ENCODE data around the gene WDR75. TPM values are rescaled to one million over a fixed set of nuclear protein-coding genes. Genes with fewer than 3 reads are reported as not detected.

Gene WDR75
- total and polyA plus RNA-seq, 9 of the 15 experiments (the other 6 are each of a cell fraction or from before 2014, with no cell fraction given) = 50.9 to 111 (median 76.4) TPM

DNA sequence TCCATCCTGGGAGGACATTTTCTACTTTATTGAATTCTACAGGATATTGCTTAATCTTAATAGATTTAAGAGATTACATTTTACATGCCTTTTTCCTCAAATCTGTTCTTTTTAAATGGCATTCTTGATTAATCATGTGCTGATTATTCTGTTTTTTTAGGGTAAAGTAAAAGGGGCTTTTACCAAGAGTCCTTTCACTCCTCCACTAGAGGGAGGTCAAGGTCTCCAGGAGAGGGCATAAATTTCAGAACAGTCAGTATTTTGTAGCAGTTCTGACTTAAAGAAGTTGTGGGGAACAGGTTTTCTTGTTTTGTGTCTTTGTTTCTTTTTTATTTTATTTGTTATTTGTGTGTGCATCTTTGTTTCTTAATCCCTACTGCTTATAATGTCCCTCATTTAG, 25.4 kb downstream of the WDR75 start:
- Histone ChIP-seq H4K20me1 (replicated peaks; ENCODE audit: control insufficient read depth, insufficient read depth, low read length) (no peaks in the 10 kb centered on the region), H3K9me1 (ENCODE audit: control insufficient read depth, insufficient read depth, low read length) (no peaks in the 10 kb centered on the region), H3K79me2 (ENCODE audit: control insufficient read depth, insufficient read depth, low read length) (no peaks in the 10 kb centered on the region), H3K4me2 (ENCODE audit: insufficient read depth, low read length) (no peak overlapping the region), H3K4me3 (no peak overlapping the region), H3K9me3 (replicated peaks; ENCODE audit: control insufficient read depth, insufficient read depth, low read depth, low read length) (no peaks in the 10 kb centered on the region), H3K36me3 (ENCODE audit: control insufficient read depth, insufficient read depth, low read length) (peaks cover 96% of the 10 kb centered on the region), H3K27me3 (ENCODE audit: control insufficient read depth in 2 of 2, insufficient read depth in 2 of 2, low read length in 2 of 2) (no peaks in the 10 kb centered on the region), H3K9ac (ENCODE audit: insufficient read depth in 1 of 2, low read depth in 2 of 2, low read length in 2 of 2) (no peak overlapping the region), H3K27ac (ENCODE audit: extremely low read depth, low read depth, low read length) (no peak overlapping the region), H2AFZ (ENCODE audit: low read depth, low read length) (no peak overlapping the region), H3K4me1 (replicated peaks in 1 of 2; ENCODE audit: control insufficient read depth in 2 of 2, insufficient read depth in 2 of 2, low read length in 2 of 2) (peaks cover 0 to 7% of the 10 kb centered on the region in 2 experiments; a peak in 2 of 5 replicates)
- FAIRE-seq = no peak
- no TSS peak for BruUV-seq (replicated peaks)
- ChIA-PET POLR2A (no interaction called here), CTCF (ENCODE audit: low intra/inter-chr PET ratio) (interaction anchor here (1.1 to 1.4 kb wide), 2 partner anchors 162 to 167 kb away, joined by 3 to 8 read pairs; no protein-coding TSS in a partner anchor)
- DNase-seq (ENCODE audit: extremely low read depth in 1 of 4, low spot score in 3 of 4) = peak; percentile 17 to 45 (median 24)
- intact Hi-C loops (cut with micrococcal nuclease) = loop anchor here (1.0 to 2.0 kb wide), 2 partner anchors 114 to 163 kb away; partner anchors contain the start of gene SLC40A1
- ATAC-seq = peak; percentile 83
- in situ Hi-C loops (cut with MboI) = no loop called here
- TF ChIP-seq NR2F6 (CRISPR knock-in tag; IDR thresholded peaks at IDR 0.05) = no peak
- no peak for TF ChIP-seq EHMT2 (IDR thresholded peaks at IDR 0.05)
- TF ChIP-seq, protein P1, sequence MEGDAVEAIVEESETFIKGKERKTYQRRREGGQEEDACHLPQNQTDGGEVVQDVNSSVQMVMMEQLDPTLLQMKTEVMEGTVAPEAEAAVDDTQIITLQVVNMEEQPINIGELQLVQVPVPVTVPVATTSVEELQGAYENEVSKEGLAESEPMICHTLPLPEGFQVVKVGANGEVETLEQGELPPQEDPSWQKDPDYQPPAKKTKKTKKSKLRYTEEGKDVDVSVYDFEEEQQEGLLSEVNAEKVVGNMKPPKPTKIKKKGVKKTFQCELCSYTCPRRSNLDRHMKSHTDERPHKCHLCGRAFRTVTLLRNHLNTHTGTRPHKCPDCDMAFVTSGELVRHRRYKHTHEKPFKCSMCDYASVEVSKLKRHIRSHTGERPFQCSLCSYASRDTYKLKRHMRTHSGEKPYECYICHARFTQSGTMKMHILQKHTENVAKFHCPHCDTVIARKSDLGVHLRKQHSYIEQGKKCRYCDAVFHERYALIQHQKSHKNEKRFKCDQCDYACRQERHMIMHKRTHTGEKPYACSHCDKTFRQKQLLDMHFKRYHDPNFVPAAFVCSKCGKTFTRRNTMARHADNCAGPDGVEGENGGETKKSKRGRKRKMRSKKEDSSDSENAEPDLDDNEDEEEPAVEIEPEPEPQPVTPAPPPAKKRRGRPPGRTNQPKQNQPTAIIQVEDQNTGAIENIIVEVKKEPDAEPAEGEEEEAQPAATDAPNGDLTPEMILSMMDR (IDR thresholded peaks at IDR 0.05 in 2 of 3, conservative IDR thresholded peaks at IDR 0.05 in 1 of 3; ENCODE audit: insufficient read depth in 2 of 3, low read depth in 1 of 3, low read length in 3 of 3) = peak; percentile 46 to 61 (median 54); a peak in 5 of 6 replicates
- no peak for TF ChIP-seq FOXM1 (IDR thresholded peaks at IDR 0.05; ENCODE audit: low read depth)
- no peak for TF ChIP-seq FOXM1 (CRISPR knock-in tag; IDR thresholded peaks at IDR 0.05; ENCODE audit: low read depth)
- no peak for TF ChIP-seq ETS1 (conservative IDR thresholded peaks at IDR 0.05; ENCODE audit: control insufficient read depth, low read depth, low read length)
- TF ChIP-seq E2F1 (CRISPR knock-in tag; IDR thresholded peaks at IDR 0.05) = no peak
- no peak for TF ChIP-seq HOMEZ (CRISPR knock-in tag; IDR thresholded peaks at IDR 0.05)
